ENCODE results near the gene KCTD15.

- TF ChIP-seq POLR2AphosphoS5 (IDR thresholded peaks at IDR 0.05; ENCODE audit: low read depth, low read length), result no peak
- no peak for TF ChIP-seq POLR2A (IDR thresholded peaks at IDR 0.05; ENCODE audit: low read depth, low read length)
Measured at GRCh38 chr19:33778089-33778791, 18.4 kb upstream of the KCTD15 start.

Measured in GM12892 (cell line).